Activated CD8-positive, alpha-beta memory T cell treated with anti-CD3 and anti-CD28 coated beads for 24 hours (primary cell): ENCODE data around the gene ABI3.
"Not testable (repeated sequence)": the region's sequence is repeated elsewhere in the genome, so short reads cannot be mapped to it uniquely, and the experiment has no call there.

Experiments used
- DNase-seq: peaks from one replicate; pipeline ENCODE4 v3.0.0-alpha.2; 2020

ABI3 gene, protein sequence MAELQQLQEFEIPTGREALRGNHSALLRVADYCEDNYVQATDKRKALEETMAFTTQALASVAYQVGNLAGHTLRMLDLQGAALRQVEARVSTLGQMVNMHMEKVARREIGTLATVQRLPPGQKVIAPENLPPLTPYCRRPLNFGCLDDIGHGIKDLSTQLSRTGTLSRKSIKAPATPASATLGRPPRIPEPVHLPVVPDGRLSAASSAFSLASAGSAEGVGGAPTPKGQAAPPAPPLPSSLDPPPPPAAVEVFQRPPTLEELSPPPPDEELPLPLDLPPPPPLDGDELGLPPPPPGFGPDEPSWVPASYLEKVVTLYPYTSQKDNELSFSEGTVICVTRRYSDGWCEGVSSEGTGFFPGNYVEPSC

GRCh38 chr17:49210158-49211029 is at the start of gene ABI3, which contains the start of gene GNGT2:
TSS of gene ABI3 (plus strand) at chr17:49210707. CDS start at chr17:49210725, 18 bp downstream.
TSS of gene GNGT2 (minus strand) at chr17:49210574. CDS start at chr17:49207422, 3,152 bp downstream.
- DNase-seq: peak; percentile 89

DNA sequence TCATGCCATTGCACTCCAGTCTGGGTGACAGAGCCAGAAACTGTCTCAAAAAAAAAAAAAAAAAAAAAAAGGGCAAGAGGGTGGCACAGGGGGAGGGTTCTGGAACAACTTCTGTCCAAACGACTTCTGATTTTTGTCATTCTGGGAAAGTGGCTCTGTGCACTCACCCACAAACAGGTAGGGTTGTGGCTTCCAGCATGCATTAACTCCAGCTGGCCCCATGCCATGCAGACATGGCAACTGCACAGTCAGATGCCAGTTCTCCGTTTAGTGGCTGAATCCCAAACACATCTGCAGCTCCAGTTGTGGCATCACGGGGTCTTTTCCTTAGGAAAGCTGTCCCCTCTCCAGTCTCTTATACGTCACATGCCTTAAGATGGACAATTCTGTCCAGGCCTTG is 47.6 kb upstream of the ABI3 start:
- no peak for DNase-seq

- DNase-seq: no peak
Measured at GRCh38 chr17:49165143-49165542, 45.4 kb upstream of the ABI3 start.

DNA sequence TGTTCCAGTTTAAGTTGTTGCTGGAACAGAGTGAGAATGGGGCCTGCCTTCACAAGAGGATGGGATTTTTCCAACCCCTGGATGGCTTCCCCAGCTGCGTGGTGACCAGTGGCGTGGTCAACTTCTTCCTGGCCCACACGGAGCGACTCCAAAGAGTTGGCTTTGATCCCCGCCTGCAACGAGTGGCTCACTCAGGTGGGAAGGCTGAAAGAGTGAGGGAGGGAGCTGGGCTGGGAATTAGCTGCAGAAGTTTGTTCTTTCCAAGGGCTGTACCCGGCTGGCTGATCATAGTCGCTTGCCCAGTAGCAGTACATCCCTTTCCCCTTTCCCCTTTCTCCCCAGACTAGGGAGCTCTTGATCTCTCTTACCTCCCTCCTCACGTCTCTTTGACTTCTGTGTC is 41.8 kb upstream of the ABI3 start:
- DNase-seq: no peak

- no peak for DNase-seq
Measured at GRCh38 chr17:49170216-49170615, 40.3 kb upstream of the ABI3 start.

- DNase-seq: not testable (repeated sequence)
Measured at GRCh38 chr17:49170711-49171110, 39.8 kb upstream of the ABI3 start.

DNA sequence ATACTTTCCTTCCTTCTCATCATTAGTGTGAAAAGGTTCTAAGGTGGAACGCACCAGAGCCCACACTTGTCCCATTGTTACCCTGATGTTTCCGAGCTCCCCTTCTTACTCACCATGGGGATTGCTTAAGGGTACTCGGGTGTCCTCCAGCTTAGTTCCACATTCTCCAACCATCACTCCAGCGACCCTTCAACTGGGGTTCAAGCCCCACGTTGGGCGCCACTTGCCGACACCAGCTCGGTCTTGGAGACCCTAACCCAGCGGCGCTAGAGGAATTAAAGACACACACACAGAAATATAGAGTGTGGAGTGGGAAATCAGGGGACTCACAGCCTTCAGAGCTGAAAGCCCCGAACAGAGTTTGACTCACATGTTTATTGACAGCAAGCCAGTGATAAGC is 34.5 kb upstream of the ABI3 start:
- not testable (repeated sequence) for DNase-seq

DNA sequence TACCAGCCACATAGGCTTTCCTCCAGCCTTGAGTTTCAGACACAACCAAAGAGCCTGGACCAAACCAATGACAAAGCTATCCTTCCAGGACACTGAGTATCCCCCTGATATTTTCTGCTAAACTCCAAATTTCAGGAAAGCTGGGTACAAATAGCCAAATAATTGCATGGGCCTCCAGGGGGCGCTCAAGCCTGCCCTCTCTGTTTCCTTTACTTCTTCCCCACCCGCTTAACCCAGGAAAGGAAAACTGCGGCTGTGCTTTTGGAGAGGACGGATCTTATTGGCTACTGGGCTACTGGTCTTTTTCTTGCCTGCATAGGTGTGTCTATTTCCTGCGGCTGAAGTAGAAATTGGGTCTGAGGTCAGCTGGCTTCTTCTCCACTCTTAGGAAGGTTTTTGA is 30.2 kb upstream of the ABI3 start:
- DNase-seq: peak; percentile 89

DNA sequence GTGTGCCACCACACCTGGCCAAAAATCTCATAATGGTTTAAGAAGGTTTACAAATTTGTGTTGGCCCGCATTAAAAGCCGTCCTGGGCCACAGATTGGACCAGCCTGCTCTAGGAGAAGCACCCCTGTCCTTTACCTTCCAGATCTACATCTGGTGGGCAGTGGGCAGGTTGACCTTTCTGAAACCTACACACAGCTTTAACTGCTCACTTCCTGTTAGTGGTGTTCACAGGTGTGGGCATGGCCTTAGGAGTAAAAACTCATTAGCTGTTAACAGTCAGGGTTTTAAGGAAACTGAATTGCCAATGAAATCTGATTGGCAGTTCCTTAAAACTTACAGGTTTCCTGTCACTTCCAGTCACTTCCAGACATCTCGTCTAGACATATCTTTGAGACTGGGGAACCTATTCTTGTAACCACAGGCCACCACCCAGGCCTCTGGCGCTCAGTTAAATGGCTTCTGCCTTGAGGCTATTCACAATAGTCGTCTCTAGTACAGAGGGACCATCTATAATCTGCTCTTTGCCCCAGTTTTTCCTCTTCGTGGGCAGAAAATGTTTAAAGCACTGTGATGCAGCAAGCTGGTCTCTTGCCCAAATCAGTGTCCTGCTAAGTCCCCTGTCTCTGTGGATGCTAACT is 29.4 kb upstream of the ABI3 start:
- DNase-seq: no peak

- DNase-seq: no peak
Measured at GRCh38 chr17:49183341-49183740, 27.2 kb upstream of the ABI3 start.

DNA sequence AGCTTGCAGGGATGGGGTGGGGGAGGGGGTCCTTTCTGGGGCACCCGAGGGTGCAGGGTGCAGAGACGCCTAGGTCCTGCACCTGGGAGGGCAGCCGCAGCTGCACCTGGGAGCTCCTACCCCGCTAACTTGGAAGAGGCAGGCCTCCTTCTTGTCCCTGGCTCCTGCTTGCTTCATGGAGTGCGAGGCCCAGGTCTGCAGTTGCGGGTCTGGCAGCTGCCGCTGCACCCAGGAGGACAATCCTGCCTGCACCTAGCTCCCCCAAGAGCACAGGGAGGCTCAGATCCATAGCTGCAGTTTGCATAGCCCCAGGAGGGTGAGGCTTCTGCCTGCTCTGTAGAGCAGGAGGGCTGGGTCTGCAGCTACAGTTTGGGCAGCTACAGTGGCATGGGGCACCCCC is 26.7 kb upstream of the ABI3 start:
- DNase-seq: no peak

DNA sequence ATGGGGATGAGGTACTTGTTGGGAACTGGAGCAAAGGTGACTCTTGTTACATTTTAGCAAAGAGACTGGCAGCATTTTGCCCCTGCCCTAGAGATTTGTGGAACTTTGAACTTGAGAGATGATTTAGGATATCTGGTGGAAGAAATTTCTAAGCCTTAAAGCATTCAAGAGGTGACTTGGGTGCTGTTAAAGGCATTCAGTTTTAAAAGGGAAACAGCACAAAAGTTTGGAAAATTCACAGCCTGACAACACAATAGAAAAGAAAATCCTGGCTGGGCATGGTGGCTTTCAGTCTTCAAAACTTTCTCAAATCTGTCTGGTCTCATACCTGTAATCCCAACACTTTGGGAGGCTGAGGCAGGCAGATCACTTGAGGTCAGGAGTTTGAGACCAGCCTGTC is 26.0 kb upstream of the ABI3 start:
- not testable (repeated sequence) for DNase-seq

- DNase-seq: not testable (repeated sequence)
Measured at GRCh38 chr17:49185381-49185780, 25.1 kb upstream of the ABI3 start.

- DNase-seq: no peak
Measured at GRCh38 chr17:49187301-49187700, 23.2 kb upstream of the ABI3 start.

DNA sequence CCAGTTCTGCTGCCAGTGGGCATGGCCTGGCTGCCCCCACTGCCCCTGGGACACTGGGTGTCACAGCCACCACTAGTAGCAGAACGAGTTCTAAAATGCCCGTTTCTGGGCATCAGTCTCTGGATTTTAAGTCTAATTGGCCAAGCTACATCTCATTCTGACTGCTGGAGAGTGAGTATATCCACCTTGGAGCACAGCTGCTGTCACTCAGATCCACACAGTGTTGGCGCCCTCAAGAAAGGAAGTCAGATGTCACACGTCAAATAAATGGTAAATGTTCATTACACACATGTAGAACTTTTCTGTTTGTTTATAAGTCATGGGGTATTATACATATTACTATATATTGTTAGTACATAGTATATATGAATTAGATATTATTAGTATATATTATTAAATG is 19.6 kb upstream of the ABI3 start:
- DNase-seq: no peak

- no peak for DNase-seq
Measured at GRCh38 chr17:49191409-49191916, 19.0 kb upstream of the ABI3 start.

DNA sequence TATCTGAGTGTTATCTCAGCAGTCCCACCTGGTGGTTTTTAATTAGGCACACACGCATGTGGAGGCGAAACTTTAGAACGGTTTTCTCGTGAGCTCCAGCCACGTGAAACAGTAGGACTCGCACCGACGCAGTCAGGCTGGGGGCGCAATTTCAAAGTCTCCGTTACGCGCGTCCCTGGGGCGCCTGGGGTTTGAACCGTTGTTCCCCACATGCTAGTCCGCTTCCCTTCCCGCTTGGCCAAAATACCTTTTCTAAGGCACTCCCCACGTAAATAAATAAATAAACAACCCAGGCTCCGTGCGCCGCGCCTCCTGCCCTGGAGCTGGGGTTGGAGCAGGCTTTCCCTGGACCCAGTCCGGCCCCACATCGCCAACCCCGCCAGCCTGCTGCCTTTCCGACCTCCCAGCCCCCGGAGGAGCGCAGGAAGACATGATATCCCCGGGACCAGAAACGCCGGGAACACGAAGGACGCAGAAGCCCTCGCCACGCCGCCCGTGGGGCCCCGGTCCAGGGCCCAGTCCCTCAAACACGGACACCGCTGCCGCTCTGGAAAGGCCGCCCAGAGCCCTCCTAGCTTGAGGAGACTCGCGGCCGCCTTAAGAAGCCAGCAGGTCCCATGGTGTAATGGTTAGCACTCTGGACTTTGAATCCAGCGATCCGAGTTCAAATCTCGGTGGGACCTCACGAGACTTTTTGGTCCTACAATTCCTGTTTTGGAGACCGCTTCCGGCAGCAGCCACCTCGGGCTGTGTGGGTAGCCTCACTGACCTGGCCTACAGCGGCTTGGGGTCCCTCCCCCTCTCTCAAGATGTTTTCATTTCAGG is 18.4 kb upstream of the ABI3 start:
- DNase-seq: peak; percentile 100

GRCh38 chr17:49193513-49194296 is 16.8 kb upstream of the ABI3 start:
- no peak for DNase-seq

- no peak for DNase-seq
Measured at GRCh38 chr17:49194297-49194607, 16.3 kb upstream of the ABI3 start.

GRCh38 chr17:49195751-49196150 is 14.8 kb upstream of the ABI3 start:
- no peak for DNase-seq

- no peak for DNase-seq
Measured at GRCh38 chr17:49196520-49196919, 14.0 kb upstream of the ABI3 start.
